Endothelial cell of umbilical vein (primary cell): ENCODE results near the gene NF2. TPM values are rescaled to one million over a fixed set of nuclear protein-coding genes. Genes with fewer than 3 reads are reported as not detected.

ENCODE experiments used
- BruUV-seq: library from RNA; stranded (reverse); fragments of 400-500 nt; replicated peaks from 2 replicates; lab custom pipeline; 2021; lab: Mats Ljungman, UMichigan
- CTCF ChIA-PET: fragments of 300-600, 350-600 bp; sonication (Branson Sonifier 250); formaldehyde crosslinking; loops from one replicate; lab custom pipeline; 2021; ENCODE audit warnings: antibody characterized with exemption, inconsistent platforms; lab: Charles Lee
- POLR2A ChIA-PET: fragments of 300-600, 350-600 bp; sonication (Branson Sonifier 250); formaldehyde crosslinking; loops from one replicate; lab custom pipeline; 2021; ENCODE audit warnings: antibody characterized with exemption, inconsistent platforms; lab: Charles Lee
- DNase-seq: peaks from one replicate; pipeline ENCODE4 v3.0.0-alpha.2; 2011; ENCODE audit warnings: low read depth, low spot score
- FAIRE-seq: peaks from 2 replicates; lab custom pipeline; 2011; peaks lifted over from hg19 to GRCh38; lab: Jason Lieb, UNC
- H2AFZ ChIP-seq: 2 replicates; pipeline ENCODE4 v1.6.0; 2012; ENCODE audit warnings: low read depth, low read length, control low read depth, inconsistent platforms
- H3K27ac ChIP-seq: 2 replicates; pipeline ENCODE4 v1.5.1; 2011; ENCODE audit warnings: low read depth, mild to moderate bottlenecking, control low read depth, low read length, moderate library complexity; ENCODE audit not compliant: insufficient read depth
- H3K27me3 ChIP-seq, 2 experiments: 2 replicates each; pipeline versions ENCODE4 v1.6.0 to v1.6.1; 2011; ENCODE audit warnings: low read length in 2 of 2, mixed read lengths in 1 of 2; ENCODE audit not compliant: control insufficient read depth in 2 of 2, insufficient read depth in 2 of 2
- H3K36me3 ChIP-seq, 2 experiments: 2 replicates in 1 of 2; 3 replicates in 1 of 2; pipeline ENCODE4 v1.5.1; 2011; ENCODE audit warnings: low read length in 2 of 2, mild to moderate bottlenecking in 1 of 2, moderate library complexity in 1 of 2; ENCODE audit not compliant: control insufficient read depth in 2 of 2, insufficient read depth in 2 of 2; ENCODE audit errors: extremely low read depth in 1 of 2
- H3K4me1 ChIP-seq: 3 replicates; pipeline ENCODE4 v1.5.1; 2011; ENCODE audit warnings: mild to moderate bottlenecking, low read length; ENCODE audit not compliant: control insufficient read depth, insufficient read depth; ENCODE audit errors: extremely low read depth
- H3K4me2 ChIP-seq: 2 replicates; pipeline ENCODE4 v1.6.1; 2011; ENCODE audit warnings: low read length, control low read depth, mixed read lengths; ENCODE audit not compliant: insufficient read depth
- H3K4me3 ChIP-seq, 3 experiments: fragments of 200-600 bp in 1 of 3; sonication (generic), shearing (Covaris generic) in 1 of 3; replicated peaks in 1 of 3; 2 replicates each; pipeline ENCODE4 v1.5.1; 2011 to 2016; ENCODE audit warnings: control low read depth in 3 of 3, low read length in 3 of 3, mild to moderate bottlenecking in 2 of 3, inconsistent platforms in 1 of 3, low read depth in 1 of 3, moderate library complexity in 1 of 3; ENCODE audit not compliant: insufficient read depth in 1 of 3
- H3K79me2 ChIP-seq: 2 replicates; pipeline ENCODE4 v1.6.0; 2012; ENCODE audit warnings: low read length, inconsistent platforms; ENCODE audit not compliant: control insufficient read depth, insufficient read depth
- H3K9ac ChIP-seq: replicated peaks from 2 replicates; pipeline ENCODE3; 2011; ENCODE audit warnings: low read length, control low read depth; ENCODE audit not compliant: insufficient read depth; ENCODE audit errors: extremely low read depth
- H3K9me1 ChIP-seq: replicated peaks from 3 replicates; pipeline ENCODE4 v1.6.0; 2011; ENCODE audit warnings: mild to moderate bottlenecking, low read length; ENCODE audit not compliant: control insufficient read depth, insufficient read depth; ENCODE audit errors: extremely low read depth
- H3K9me3 ChIP-seq: replicated peaks from 2 replicates; pipeline ENCODE4 v1.5.1; 2012; ENCODE audit warnings: low read length, inconsistent platforms; ENCODE audit not compliant: control insufficient read depth, insufficient read depth
- H4K20me1 ChIP-seq: replicated peaks from 2 replicates; pipeline ENCODE3; 2011; ENCODE audit warnings: mild to moderate bottlenecking, low read length; ENCODE audit not compliant: control insufficient read depth, insufficient read depth; ENCODE audit errors: extremely low read depth
- CTCF ChIP-seq, 2 donors: IDR thresholded peaks; 1 replicate in 1 of 2; 2 replicates in 1 of 2; pipeline ENCODE4 v1.5.1; 2011; ENCODE audit warnings: low read length in 2 of 2, mild to moderate bottlenecking in 2 of 2, moderate library complexity in 2 of 2, control low read depth in 1 of 2, inconsistent platforms in 1 of 2, low read depth in 1 of 2; ENCODE audit not compliant: insufficient read depth in 1 of 2; ENCODE audit errors: extremely low read depth in 1 of 2
- EZH2 ChIP-seq: IDR thresholded peaks from 2 replicates; pipeline ENCODE4 v1.6.1; 2012; ENCODE audit warnings: borderline replicate concordance, low read depth, mild to moderate bottlenecking, moderate library complexity, low read length, inconsistent platforms; ENCODE audit not compliant: severe bottlenecking
- FOS ChIP-seq: IDR thresholded peaks from 2 replicates; pipeline ENCODE4 v1.6.1; 2011; ENCODE audit warnings: mild to moderate bottlenecking, low read length, moderate library complexity, borderline replicate concordance; ENCODE audit not compliant: insufficient read depth
- GATA2 ChIP-seq: IDR thresholded peaks from 2 replicates; pipeline ENCODE4 v1.7.0; 2011; ENCODE audit warnings: low read depth, mild to moderate bottlenecking, moderate library complexity, mixed read lengths, low read length; ENCODE audit not compliant: insufficient read length, insufficient read depth
- JUN ChIP-seq: IDR thresholded peaks from 2 replicates; pipeline ENCODE4 v1.6.1; 2011; ENCODE audit warnings: borderline replicate concordance, low read depth; ENCODE audit not compliant: insufficient read length, insufficient read depth
- MAX ChIP-seq: IDR thresholded peaks from 2 replicates; pipeline ENCODE4 v1.6.1; 2011; ENCODE audit not compliant: insufficient read depth, insufficient read length
- MYC ChIP-seq: IDR thresholded peaks from one replicate; pipeline ENCODE4 v1.6.1; 2011; ENCODE audit warnings: mild to moderate bottlenecking, low read depth, low read length
- POLR2A ChIP-seq: IDR thresholded peaks from 2 replicates; pipeline ENCODE4 v1.6.1; 2012; ENCODE audit warnings: low read depth, mild to moderate bottlenecking, control low read depth, low read length
- POLR2AphosphoS5 ChIP-seq: IDR thresholded peaks from 2 replicates; pipeline ENCODE4 v1.6.1; 2012; ENCODE audit warnings: low read depth, mild to moderate bottlenecking, control low read depth, low read length, moderate library complexity; ENCODE audit not compliant: insufficient read depth
- dilution Hi-C: fragments of 300-500 bp; cut with MboI; formaldehyde crosslinking; loops from one replicate; pipeline ENCODE4 v1.15.0; 2019; ENCODE audit warnings: low sequenced_read_pairs; ENCODE audit not compliant: extremely low pct_ligation_motif_present
- intact Hi-C: fragments of 100-400 bp; cut with micrococcal nuclease; formaldehyde crosslinking; loops from one replicate; pipeline ENCODE4 v1.10.0; 2022
- polyA plus RNA-seq, 4 experiments: library from polyadenylated mRNA; depleted of rRNA in 3 of 4; stranded (reverse) in 3 of 4; unstranded in 1 of 4; fragments of >200 nt; gene quantifications; 2 replicates each; pipeline versions ENCODE4 v1.2.1 to v1.2.3, GENCODE V29; 2011 to 2012; ENCODE audit warnings: missing spikeins in 1 of 4
- total RNA-seq: library from RNA; stranded (reverse); gene quantifications from 2 replicates; pipeline ENCODE4 v1.2.3, GENCODE V29; 2021

The NF2 gene
- total and polyA plus RNA-seq, 2 donors (not counting 3 experiments of a cell fraction or from before 2014, with no cell fraction given), result 27.8 to 115 TPM

DNA sequence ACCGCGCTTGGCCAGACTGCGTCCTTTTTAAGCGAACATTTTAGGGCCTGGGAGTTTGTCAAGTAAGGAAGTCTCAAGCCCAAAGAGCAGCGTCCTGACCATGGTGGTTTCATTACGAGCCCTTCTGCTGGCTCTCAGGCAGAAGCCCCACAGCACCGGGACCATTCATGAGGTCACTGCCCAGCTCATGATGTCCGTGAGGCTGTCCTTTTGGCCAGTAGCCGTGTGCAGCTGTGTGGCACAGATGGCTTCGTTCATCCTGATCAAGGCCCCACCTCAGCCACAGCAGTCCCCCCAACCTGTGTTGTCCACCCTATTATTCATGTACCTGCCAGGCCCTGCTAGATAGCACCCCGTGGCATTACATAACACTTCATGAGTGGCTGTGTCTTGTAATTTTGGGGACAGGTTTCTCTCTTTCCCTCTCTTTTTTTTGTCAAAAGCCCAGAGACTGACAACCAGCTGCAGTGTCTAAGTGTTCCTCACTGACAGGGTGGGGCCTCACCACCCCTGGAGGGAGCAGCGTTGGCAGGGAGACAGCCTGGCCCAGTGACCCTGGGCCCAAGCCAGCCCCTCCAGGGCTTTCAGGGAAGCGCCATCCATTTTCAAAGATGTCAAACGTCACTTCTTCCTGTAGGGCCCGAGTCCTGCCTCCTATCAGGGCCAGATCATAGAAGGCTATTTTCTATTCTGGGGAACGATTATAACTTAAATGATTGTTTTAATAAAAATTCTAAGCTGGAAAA is 94.6 kb downstream of the NF2 start:
- no peak for FAIRE-seq
- Histone ChIP-seq H3K36me3 (peaks cover 3 to 16% of the 10 kb centered on the region in 2 experiments), H3K4me2 (no peak overlapping the region), H3K4me1 (peaks cover 10% of the 10 kb centered on the region), H3K27ac (no peak overlapping the region), H2AFZ (no peak overlapping the region), H3K27me3 (peaks cover 6 to 8% of the 10 kb centered on the region in 2 experiments), H3K79me2 (no peaks in the 10 kb centered on the region), H3K9me3 (no peaks in the 10 kb centered on the region), H3K4me3 (no peak overlapping the region), H3K9me1 (no peaks in the 10 kb centered on the region), H3K9ac (no peak overlapping the region), H4K20me1 (no peaks in the 10 kb centered on the region)
- POLR2A ChIA-PET, result no interaction called here
- TF ChIP-seq GATA2 (no peak), MYC (no peak), EZH2 (no peak), MAX (no peak), POLR2A (no peak), JUN (no peak), FOS (no peak), POLR2AphosphoS5 (no peak), CTCF (IDR thresholded peaks at IDR 0.05; ENCODE audit: extremely low read depth in 1 of 2, insufficient read depth in 1 of 2, low read depth in 1 of 2, low read length in 2 of 2) (no peak)
- CTCF ChIA-PET, result interaction anchor here (1.2 to 1.7 kb wide), 2 partner anchors 8 to 307 kb away, joined by 3 to 4 read pairs; no protein-coding TSS in a partner anchor
- no peak for DNase-seq
- no TSS peak for BruUV-seq
- intact Hi-C loops (no loop called here), dilution Hi-C loops (no loop called here)
